Inferior parietal cortex (tissue), 1 donor: Measurements from ENCODE around the gene BAG1.
A peak's percentile ranks its signal among the peaks of the same experiment; 100 is the strongest.

Experiments used
- DNase-seq: peaks from one replicate; pipeline ENCODE4 v3.0.0-alpha.2; 2016; ENCODE audit errors: extremely low spot score

BAG1 gene

DNA sequence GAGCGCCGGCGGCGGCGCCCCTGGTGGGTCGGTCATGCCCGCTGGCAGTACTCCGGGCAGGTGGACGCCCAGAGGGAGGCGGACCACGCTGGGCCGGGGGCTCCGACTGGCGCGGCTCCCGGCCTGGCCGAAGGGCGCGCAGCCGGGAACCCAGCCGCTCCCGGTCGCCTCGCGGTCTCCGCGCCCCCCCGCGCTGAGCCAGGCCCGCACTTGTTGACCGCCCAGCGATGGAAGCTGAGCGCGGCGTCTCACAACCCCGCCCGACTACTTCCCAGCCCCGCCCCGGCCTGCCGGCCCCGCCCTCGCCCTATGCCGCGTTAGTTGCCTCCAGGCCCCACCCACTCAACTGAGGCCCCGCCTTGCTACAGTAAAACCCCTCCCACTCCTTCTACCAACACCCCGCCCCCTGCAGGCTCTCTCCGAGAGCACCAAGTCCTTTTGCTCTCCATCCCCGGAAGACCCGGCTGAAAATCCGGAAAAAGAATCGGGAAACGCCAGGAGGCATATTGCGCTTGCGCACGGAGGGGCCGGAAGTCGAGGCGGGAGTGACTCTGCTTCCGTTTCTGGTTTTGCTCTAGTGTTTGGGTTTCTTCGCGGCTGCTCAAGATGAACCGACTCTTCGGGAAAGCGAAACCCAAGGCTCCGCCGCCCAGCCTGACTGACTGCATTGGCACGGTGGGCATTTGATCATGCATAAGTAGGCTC, at the start of gene BAG1, which contains the start of gene CHMP5:
Gene BAG1, minus strand, starts transcription at position 236 of the 705 bp plus-strand sequence.
Gene CHMP5, plus strand, starts transcription at position 577 of the 705 bp plus-strand sequence. Its CDS starts 30 bp downstream, at position 607.
- peak; percentile 99 for DNase-seq

DNA sequence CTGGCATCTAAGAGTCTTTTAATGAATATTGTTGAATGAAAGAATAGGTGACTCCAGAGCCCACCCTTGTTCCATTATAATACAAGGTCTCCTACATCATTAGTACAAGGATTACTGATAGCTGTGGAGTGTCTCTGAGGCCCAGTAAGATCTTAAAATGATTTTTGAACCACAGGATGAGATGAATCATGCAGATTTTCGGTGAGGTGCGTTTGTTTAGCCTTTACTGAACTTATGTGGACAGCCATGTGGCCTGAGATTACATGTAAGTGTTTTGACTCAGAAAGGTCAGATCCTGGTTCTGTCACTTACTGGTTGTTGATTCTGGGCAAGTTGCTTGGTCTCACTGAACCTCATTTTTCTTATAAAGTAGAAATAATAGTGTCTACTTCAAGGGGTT, 47.4 kb upstream of the BAG1 start:
- DNase-seq, result no peak

DNA sequence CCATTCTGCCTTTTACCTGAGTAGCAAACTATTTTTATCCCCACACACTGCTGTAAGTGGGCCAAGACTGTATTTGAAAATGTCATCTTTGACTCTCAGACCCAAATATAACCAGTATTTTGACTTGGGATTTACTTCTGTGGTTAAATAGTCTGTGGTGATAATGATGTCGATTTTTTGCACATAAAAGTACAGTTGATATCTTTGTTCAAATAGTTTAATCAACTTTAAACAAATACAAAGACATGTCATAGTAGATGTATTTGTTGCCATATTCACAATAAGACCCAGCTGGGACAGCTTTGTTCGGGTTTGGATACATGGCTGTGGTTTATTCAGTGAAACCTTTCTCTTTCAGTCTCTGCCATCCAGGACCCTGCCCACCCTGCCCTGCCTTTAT, 46.2 kb upstream of the BAG1 start:
- no peak for DNase-seq

DNA sequence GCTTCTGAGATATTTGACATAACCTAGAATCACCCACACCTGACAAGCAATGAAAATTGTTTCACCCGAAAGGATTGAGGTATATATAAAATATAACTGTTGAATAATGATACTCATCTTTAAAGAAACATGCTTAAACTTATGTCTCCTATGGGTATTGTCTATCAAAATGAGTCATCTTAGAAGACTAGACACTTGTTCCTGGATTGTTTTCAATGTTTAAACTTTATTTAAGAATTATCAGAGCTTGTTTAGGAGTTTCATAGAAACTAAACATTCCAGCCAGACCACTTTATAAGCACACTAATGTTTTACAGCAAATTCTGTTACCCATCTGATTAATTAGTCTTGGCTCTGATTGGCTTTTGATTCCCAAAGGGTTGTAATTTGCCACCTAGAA, 45.4 kb upstream of the BAG1 start:
- DNase-seq, result no peak

DNA sequence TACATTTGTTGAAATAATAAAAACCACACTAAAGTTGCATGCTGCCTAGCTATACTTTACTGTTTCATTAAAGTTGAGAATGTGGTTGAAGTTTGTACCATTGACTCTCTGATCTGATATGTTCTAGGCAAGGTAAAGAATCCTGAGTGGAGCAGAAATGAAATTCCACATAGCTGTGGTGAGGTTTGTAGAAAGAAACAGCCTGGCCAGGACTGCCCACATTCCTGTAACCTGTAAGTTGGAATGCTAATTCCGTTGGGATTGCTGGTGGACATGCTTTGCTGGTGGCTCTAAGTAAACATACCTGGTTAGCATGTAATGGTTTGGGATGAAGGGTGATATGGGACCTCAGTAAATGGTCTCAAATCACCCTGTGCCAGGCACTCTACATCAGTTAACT, 42.6 kb upstream of the BAG1 start:
- DNase-seq, result no peak

DNA sequence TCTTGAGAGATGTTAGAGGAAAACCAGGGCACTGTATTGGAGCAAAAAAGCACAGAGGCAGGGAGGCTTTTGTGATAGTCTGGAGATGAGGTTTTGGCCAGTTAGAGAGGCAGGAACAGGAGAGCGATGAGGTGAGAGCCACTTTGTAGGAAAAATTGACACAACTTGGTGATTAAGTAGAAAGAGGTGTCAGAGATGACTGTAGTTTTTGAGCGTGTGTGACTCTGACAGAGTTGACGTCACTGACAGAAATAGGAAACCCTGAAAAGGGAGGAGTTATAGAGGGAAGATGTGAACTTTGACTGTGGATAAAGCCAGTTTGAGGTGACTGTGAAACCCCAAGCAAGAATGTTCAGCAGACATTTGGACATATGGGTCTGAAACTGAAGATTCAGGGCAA, 41.5 kb upstream of the BAG1 start:
- no peak for DNase-seq

DNA sequence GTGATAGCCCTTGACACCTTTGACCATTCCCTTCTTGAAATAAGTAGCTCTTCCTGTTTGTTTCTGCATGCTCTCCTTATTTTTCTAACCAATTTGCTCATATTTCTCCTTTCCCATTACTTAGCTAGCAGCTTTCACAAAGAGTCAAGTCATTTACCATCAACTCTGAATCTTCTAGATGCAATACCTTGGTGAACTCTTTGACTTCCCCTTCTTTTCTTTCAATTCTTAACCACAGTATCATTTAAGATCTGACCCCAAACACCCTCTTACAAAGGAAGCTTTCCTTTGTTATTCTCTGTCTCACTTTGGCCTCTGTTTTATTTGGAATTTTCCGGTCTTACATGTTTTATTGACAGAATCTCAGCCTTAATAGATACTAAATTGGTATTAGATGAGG, 39.9 kb upstream of the BAG1 start:
- no peak for DNase-seq

DNA sequence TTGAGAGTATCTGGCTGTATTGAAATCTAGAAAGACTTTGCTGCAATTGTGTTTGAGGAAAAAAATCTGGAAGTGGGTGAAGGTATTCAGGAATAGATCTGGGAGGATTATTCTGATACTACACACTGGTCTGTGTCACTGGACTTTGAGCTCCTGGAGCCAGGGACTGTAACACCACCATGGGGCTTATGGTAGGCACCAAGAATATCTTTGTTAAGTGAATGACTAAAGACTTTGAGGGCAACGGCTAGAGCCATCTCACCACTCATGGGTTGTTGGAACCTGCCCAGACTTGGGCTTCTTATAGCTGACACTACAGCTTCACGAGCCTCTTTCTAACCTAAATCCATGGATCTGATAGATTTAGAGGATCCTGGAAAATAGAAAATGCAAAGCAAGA, 36.0 kb upstream of the BAG1 start:
- no peak for DNase-seq

DNA sequence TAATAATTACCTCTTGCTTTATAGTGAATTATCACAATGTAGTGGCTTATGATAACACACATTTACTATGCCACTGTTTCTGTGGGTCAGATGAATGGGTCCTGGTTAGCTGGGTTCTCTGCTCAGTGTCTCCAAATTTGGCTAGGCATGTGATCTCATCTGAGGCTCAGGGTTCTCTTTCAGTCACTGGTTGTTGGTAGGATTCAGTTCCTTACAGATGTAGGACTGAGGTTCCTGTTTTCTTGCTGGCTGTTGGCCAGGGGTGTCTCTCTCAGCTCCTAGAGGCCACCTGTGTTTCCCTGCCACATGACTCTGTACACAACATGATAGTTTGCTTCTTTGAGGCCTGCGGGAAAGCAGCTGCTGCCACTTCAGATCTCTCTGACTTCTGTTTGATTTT, 32.9 kb upstream of the BAG1 start:
- no peak for DNase-seq

DNA sequence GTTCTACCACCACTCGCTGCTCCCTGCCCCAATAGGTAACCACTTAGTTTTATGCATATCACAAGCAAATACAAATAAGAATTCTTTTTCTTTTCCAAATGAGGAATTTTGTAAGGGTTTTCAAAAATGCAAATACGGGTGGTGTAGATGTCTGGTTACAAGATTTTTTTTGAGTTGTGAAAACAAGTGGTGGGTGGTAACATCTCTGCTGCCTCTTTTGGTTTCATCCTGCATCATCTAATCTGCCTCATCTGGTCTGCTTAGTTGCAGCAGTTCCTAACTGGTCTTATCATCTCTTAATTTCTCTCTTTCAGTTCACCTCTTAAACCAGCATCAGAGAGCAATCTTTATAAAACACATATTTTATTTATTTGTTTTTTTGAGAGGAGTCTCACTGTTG, 31.1 kb upstream of the BAG1 start:
- no peak for DNase-seq

DNA sequence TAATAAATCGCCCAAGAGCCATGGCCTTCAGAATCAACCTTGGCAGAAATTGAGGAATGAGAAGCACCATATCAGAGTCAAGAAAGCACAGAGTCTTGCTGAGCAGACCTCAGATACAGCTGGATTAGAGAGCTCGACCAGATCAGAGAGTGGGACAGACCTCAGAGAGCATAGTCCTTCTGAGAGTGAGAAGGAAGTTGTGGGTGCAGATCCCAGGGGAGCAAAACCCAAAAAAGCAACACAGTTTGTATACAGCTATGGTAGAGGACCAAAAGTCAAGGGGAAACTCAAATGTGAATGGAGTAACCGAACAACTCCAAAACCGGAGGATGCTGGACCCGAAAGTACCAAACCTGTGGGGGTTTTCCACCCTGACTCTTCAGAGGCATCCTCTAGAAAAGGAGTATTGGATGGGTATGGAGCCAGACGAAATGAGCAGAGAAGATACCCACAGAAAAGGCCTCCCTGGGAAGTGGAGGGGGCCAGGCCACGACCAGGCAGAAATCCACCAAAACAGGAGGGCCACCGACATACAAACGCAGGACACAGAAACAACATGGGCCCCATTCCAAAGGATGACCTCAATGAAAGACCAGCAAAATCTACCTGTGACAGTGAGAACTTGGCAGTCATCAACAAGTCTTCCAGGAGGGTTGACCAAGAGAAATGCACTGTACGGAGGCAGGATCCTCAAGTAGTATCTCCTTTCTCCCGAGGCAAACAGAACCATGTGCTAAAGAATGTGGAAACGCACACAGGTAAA, 30.3 kb upstream of the BAG1 start:
- DNase-seq, result no peak

DNA sequence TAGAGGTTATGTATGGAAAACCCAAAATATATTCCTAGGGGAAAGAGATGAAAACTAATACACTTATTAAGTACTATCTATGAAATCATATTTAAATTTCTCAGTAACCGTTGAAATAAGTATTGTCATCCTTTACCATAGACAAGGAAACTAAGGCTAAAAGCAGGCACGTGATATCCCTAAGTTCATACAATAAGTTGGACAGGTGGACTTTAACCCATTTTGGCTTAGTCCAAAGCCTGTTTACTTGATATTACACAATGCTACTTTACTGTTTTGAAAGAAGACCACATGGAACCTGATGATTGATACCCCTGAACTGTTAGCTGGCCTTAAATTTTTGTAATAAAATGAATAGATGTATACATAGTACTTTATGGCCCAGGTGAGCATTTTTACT, 29.3 kb upstream of the BAG1 start:
- no peak for DNase-seq

DNA sequence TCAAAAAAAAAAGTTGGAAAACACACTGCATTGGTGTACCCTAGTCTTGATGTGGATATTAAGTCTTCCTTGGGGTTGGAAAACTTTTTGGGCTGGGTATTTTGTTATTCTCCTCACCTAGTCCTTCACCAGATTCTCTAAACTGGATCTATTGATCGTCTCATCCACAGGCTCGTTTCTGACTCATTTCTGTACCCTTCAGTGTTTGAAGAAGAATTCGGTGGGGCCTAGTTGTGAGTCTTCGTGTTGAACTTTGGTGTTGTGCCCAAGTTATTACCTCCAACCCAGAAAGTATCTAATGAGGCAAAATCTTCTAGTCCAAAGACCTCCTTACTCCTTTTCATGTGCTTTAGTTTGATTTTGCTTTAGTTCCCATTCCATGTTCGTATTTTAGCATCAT, 27.4 kb upstream of the BAG1 start:
- no peak for DNase-seq

DNA sequence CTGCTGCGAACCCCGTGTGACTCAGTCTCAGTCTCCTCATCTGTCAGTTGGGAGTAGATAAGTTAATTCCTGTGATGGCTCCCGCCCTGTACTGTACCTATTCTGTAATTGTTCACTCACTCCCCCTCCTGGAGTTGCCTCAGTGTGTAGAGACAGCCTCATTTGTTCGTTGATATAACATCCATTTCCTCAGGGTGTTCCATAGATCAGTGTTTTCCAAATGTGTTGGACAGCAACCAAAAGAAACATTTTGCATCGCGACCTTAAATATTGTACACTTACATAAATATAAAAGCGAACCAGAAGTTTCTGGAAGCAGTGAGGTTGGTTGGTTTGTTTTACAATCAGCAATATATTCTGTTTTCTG, 26.5 kb upstream of the BAG1 start:
- DNase-seq, result no peak

DNA sequence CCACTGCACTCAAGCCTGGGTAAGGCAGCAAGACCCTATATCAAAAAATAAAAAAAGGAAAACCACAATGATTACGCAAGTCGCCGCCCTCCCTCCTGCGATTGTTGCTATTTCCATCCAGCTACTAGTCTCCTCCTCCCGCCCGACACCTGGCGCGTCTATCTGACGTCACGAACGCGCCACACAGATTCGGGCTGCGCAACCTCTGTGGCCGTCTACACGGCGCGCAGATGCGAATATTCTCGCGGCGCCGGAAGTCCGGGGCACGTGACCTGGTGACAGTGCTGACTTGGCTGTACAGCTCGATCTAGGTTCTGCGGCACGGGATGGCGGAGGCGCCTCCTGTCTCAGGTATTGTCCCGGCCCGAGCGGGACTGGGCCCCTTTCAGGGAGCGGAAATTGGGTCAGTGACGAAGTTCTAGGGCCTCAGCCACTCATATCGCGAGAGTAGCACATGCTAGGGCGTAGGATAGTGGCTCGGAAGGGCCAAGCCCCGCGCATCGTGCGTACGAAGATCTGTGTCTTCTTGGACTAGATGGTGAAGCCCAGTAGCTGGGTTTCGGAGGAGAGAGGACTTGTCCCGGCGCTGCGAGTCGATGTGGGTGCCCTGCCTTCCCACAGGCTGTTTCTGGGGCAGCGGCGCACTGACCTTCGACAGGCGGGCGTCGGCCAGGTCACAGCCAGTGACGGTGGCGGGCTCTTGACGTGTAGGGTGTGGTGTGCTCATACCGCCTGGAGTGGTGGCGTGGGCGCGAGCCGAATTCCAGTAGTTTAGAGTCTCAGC, 25.9 kb upstream of the BAG1 start, which contains the start of gene NFX1:
Gene NFX1, plus strand, starts transcription at position 270 of the 784 bp plus-strand sequence. Its CDS starts 57 bp downstream, at position 327.
- peak; percentile 98 for DNase-seq

DNA sequence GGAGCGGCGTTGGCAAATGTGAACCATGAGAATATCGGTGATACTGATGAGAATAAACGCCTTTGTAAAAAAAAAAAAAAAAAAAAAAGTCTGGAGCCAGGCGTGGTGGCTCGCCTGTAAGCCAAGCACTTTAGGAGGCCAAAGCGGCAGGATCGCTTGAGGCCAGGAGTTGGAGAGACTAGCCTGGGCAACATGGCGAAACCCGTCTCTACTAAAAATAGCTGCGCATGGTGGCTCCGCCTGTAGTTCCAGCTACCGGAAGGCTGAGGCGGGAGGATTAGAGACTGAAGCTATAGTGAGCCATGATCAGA, 25.4 kb upstream of the BAG1 start:
- no peak for DNase-seq

DNA sequence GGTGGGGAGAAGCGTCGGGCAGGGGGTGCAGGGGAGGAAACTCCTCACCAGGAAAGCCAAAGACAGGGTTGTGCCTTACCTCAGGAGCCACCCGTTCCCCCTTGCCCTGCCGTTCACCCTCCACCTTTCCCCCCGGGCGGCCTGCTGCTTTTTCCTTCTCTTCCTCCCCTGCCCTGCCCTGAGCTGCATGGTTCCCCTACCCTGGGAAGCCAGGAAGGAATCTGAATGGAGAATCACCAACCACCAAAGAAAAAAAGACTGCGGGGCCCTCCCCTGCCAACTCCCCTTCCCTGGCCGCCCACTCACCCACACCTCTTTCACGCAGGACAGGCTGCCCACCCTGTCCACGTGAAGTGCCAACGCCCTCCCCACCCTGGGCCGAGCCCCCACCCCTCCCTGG, 25.0 kb upstream of the BAG1 start:
- no peak for DNase-seq

DNA sequence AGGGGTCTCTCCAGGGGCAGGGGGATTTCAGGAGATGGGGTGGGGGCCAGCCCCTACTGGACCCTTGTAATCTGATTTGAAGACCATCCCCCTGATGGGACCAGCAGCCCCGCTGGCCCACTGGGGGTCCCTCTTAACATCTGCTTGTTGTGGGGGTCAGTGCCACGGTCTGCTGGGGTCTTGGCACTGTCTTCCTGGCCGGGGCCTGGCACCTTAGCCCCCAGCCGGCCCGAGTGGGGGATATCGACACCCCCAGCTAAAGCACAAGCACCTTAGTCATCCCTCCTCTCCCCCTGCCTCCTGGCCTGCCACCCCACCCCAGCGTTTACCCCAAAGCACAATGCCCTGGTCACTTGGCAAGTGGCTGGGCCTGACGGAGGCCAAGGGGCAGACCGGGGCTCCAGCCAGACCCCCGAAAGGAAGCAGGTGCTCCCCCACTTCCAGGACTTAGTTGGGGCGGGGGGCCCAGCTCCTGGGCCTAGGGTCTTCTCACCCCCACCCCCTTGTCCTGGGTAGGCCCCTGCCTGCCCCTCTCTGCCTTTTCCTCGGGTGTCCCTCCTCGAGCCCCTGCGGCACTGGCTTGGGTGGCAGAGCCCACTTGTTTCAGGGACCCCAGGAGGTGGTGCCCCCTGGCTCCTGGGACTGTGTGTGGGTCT, 24.4 kb upstream of the BAG1 start:
- no peak for DNase-seq

DNA sequence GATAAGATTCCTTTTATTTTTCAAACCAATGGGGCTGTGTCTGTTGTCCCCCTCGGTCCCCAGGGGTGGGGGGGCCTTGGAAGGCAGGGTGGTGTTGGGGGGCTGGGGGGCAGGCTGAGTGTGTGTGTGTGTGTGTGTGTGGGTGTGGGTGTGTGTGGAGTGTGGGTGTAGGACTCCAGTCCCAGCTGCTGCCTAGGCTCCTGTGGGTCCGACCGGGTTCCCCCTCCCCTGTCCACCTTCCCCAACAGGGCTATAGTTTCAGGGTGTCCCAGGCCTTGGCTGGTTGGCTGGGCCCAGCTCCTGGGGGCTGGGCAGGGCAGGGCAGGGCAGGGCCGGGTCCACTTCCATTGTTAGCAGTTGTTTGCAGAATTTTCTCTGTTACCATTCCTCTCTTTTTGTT, 23.7 kb upstream of the BAG1 start:
- no peak for DNase-seq

DNA sequence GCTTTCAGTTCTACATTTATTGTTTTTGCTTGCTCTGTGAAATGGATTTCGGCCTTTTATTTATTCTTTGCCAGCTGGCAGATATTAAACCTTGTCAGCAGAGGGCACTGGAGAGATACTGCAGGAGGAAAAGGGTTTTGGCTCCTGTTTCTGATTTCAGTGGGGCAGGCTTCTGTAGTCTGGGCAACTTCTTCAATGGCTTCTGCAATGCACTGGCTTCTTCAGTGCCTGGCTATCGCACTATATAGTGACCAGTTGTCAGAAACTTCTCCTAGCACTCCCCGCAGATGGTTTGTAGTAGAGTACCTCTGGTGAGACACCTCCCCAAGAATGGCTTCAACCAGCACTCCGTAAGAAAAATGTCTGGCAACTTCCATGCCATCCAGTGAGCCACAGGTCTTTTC, 22.6 kb upstream of the BAG1 start:
- DNase-seq, result peak; percentile 75

DNA sequence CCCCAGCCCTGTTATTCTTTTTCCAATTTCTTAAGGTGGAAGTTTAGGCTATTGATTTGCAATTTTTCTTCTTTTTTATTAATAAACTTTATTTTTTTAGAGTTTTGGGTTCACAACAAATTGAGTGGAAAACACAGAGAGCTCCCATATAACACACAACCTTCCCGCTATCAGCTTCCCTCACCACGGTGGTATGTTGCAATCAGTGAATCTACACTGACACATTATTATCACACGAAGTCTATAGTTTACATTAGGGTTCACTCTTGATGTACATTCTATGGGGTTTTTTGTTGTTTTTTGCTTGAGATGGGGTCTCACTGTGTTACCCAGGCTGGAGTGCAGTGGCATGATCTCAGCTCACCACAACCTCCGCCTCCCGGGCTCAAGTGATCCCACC, 21.0 kb upstream of the BAG1 start:
- no peak for DNase-seq

DNA sequence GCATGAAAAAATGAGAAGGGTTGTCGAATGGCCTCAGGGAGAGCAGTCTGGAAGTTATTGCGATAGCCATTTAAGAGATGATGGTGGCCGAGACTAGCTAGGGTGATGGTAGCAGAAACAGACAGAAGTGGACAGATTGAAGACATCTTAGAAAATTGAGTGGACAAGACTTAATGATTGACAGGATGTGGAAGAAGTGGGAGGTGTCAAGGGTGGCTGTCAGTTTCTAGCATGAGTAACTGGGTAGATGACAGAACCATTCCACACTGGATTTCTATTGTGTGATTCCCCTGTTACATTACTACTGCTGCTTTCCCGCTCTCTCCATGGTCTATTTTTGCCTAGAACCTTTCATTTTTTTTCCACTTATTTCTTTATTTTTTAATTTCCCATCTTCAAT, 13.0 kb upstream of the BAG1 start:
- DNase-seq, result no peak
